GM18526 (cell line): Measurements from ENCODE around the gene DOC2B.

Experiments
- POLR2A ChIP-seq: IDR thresholded peaks from 3 replicates; pipeline ENCODE4 v1.6.1; 2011; ENCODE audit not compliant: insufficient read length; ENCODE audit errors: extremely low read depth

DOC2B gene

DNA sequence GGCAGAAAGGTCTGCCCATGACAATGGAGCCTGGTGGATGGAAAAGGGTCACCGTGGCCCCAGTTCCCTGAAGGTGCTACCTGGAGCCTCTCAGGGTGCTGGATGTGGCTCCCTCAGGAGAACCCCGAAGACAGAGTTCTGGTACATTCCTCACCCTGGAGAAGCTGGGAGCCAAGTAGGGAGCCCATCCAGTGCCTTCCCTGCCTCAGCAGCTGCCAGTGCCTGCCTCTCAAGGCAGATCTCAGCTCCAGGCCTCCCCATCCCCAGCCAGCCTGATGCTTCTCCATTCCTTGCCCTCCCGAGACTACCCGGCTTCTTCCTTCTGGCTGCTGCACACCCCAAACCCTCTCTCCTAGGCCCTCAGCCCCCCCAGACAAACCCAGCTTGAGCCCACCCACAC, 23.5 kb downstream of the DOC2B start:
- no peak for TF ChIP-seq POLR2A

DNA sequence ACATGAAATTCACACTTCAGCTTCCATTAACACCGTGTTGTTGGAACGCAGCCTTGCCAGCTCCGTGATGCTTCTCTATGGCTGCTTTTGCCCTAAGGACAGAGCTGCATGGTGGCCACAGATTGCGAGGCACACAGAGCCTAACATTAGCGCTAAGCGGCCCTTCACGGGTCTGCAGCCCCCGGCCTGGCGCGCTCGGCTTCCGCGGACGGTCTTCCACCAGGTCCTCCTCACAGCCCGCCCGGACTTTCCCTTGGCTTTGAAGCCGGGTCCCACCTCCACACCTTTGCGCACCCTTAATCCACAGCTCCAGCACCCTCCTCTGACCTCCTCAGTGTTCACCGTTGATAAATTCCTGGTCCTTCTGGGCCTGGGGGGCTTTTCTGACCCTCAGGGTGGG, 24.5 kb downstream of the DOC2B start:
- TF ChIP-seq POLR2A = no peak

DNA sequence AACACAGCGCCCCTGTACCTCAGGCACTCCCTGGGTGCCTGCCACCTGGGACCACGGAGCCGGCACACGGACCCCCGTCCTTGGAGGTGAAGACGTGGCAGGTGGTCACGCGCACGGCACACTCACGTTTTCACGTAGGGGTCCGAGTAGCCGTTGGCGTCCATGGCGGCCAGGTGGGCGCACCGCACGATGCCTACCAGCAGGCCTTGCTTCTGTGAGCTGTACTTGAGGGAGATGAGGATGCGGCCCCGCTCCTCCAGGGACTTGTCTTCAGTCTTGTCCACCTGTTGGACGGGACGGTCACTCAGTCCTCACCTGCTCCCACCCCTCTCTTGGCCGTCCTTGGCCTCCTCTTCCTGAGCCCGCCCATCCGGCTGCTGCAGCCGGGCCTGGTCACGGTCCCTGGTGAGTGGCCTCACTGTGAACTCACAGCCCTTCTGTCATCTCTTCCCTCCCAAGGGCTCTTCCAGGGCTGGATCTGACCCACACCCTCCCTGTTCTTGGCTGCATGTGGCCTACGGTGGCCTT, 25.3 kb downstream of the DOC2B start:
- no peak for TF ChIP-seq POLR2A

DNA sequence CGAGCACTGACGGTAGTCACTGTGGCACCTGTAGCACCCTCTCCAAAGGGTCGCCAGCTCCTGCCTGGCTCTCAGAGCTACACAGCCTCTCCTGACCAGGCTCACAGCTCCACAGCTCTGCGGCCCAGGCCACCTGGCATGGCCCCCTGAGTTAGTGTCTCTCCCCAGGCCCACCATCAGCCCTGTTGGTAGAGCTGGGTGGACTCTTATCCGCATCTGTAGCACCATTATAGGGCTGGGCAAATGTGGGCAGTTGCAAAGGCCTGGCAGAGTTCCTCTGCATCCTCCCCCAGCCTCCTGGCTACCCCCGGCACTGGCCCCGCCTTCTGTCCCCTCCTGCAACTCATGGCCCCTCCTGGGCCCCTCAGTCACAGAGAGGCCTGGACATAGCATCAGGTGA, 25.9 kb downstream of the DOC2B start:
- no peak for TF ChIP-seq POLR2A

DNA sequence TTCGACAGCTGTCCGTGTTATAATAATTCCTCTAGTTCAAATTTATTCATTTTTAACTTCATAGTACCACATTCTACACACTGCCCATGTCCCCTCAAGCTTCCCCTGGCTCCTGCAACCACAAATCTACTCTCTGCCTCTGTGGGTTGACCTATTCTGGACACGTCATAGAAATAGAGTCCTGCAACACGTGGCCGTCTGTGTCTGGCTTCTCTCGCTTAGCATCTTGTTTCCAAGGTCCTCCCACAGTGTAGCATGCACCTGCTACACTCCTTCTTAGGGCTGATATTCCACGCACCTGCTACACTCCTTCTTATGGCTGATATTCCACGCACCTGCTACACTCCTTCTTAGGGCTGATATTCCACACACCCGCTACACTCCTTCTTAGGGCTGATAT, 27.6 kb downstream of the DOC2B start:
- no peak for TF ChIP-seq POLR2A

DNA sequence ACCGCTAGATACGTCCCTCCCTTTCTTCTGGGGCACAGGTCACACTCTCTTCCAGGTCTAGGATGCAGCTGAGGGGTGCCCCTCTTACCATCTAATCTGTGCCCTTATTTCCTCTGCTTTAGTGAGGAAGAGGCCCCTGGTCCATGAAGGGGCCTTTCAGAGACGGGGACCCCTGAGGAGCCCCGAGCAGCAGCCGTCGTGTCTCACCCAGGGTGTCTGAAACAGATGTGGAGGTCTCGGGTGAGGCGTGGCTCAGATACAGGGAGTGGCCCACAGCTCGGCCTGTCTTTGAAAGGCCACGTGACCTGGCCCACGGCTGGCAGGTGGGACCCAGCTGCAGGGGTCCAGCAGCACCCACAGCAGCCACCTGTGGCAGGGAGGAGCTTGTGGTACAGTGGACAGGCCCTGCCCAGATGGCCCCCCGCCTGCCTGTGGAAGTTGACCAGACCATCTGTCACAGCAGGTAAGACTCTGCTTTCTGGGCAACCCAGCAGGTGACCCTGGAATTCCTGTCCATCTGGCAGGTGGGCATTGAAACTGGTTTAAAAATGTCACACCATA, 28.5 kb downstream of the DOC2B start:
- no peak for TF ChIP-seq POLR2A

DNA sequence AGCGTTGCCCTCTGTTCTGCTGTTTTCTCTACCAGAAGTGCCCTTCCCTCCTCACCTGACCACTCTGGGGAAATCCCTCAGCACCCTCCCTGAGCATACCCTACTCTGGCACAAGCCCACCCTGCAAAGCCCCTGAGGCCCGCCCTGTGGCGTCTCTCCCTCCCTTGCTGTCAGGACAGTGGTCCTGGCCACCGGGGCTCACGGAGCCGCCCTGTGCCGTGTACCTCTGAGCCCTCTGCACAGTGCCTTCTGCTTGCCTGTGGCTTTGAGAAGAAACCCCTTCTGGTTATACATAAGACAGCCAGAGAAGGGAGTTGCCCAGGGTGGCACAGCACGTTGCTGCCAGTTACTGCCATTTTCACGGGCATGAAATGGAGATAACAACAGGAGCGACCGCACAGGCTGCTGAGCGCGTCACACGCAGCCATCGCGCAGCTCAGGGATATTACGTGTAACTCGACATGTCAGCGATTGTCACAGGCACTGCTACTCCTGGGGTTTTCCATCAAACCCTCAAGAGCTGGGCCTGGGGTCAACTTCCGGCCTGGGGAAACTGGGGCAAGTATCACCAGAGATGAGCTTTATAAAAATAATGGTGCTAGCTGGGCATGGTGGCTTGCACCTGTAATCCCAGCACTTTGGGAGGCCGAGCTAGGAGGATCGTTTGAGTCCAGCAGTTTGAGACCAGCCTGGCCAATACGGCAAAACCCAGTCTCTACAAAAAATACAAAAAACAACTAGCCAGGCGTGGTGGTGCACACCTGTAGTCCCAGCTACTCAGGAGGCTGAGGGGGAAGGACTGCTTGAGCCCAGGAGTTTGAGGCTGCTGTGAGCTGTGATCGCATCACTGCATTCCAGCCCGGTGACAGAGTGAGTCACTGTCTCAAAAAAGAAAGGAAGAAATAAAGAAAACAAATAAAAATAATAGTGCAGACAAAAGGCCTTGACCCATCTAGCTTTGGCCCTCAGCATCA, 29.3 kb downstream of the DOC2B start:
- no peak for TF ChIP-seq POLR2A

DNA sequence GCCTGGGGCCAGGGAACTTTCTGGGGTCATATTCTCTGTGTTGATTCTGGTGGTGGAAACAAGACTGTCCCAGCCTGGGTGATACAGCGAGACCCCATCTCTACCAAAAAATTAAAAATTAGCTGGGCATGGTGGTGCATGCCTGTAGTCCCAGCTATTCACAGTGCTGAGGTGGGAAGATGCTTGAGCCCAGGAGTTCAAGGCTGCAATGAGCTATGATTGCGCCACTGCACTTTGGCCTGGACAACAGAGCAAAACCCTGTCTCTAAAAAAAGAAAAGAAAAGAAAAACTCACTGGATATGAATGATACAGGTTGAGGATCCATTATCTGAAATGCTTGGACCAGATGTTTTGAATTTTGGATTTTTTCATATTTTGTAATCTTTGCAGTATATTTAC, 30.4 kb downstream of the DOC2B start:
- TF ChIP-seq POLR2A = no peak

DNA sequence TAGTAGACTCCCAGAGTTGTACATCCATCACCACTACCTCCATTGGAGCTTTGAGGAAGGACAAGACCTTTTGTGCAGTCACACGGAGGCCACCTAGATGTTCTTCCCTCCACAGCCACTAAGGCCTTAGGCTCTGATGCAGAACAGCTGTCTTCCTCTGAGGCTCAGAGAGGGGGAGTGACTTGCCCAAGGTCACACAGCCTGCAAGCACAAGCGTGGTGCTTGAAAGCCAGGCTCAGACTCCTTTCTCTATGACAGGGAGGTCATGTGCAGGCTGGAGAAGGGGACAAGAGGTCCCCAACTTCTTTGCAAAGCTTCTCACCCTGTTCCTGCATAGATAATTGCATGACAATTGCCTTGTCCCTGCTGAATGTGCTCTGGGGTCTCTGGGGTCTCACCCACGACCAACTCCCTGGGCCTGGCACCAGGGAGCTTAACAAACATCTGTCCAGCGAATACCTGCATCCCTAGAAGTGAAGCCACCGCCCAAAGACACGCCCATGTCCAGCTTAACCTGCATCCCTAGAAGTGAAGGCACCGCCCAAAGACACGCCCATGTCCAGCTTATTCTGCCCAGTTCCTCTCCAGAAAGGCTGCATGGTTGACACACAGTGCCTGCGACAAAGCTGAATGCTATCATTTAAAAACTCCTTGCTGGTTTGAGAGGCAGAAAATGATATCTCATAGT, 31.4 kb downstream of the DOC2B start:
- no peak for TF ChIP-seq POLR2A

DNA sequence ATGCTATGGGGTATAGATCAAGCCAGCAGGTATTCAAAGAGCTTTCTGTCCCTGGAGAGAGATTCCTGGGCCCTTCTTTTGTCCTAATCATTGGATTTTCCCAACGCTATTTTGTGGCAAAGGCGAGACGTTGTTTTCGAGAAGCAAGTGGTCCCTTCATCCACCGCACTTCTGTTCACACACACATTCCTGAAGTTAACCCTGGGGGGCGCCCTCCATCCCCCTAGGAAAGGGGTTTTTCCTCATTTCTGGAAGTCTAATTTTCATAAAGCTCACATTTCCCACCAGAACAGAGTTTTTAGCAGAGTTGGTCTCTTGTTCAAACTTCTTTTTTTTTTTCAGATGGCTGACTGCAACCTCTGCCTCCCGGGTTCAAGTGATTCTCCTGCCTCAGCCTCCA, 32.2 kb downstream of the DOC2B start:
- no peak for TF ChIP-seq POLR2A

DNA sequence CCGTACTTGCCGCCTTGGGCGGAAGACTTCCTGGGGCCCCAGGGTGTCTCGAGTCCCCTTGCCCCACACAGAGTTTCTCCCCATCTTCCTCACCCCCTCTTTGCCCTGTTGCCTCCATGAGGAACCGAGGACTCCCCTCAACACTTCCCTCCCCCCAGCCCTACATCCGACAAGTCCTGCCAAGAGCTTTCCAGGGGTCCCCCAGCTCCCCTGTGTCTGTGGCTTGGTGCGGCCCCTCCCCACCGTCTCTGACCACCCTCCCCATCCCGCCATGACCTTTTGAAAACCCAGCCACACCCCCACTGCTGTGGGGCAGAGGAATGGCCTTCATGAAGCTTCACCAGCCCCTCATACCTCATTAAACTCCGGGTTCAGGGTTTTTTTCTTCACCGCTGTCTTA, 32.7 kb downstream of the DOC2B start:
- no peak for TF ChIP-seq POLR2A

DNA sequence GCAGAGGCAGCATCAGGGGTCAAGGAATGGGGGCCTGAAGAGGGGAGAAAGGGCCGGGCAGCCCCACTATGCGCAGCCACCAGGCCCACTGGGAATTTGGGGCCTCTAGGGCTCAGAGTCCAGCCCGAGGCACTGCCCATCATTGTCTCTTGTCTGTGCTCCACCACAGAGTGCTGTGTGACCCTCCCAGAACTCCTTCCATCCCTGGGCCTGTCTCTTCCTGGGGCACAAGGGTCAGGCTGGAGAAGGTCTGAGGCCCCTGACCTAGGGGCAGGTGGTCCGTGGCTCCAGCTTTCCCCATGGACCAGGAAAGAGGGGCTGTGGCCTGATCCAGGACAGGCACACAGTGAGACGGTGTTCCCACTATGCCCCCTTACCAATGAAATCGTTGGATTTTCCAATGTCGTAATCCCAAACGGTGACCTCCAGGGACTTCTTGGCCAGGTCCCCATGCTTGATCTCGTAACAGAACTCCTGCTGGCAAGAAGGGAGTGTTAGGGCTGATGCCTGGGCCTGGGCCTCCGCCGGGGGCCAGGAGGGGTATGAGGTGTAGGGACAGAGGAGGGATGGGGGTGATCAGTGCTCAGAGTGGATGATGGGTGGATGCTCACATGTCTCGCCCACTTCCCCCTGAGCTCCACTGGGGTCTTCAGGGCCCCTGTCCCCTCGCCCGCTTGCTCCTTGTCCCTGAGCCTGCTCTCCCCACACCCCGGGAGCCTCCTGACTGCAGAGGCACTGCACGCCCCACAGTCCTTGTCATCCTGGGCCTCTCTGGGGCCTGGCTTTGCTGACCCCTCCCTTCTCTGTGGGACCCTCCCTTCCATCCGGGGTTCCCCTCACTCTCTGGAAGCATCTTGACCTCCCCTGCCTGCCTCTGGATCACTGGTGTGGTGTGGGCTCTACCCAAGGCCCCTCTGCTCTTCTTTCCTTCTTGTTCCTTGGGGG, 33.4 kb downstream of the DOC2B start:
- no peak for TF ChIP-seq POLR2A

DNA sequence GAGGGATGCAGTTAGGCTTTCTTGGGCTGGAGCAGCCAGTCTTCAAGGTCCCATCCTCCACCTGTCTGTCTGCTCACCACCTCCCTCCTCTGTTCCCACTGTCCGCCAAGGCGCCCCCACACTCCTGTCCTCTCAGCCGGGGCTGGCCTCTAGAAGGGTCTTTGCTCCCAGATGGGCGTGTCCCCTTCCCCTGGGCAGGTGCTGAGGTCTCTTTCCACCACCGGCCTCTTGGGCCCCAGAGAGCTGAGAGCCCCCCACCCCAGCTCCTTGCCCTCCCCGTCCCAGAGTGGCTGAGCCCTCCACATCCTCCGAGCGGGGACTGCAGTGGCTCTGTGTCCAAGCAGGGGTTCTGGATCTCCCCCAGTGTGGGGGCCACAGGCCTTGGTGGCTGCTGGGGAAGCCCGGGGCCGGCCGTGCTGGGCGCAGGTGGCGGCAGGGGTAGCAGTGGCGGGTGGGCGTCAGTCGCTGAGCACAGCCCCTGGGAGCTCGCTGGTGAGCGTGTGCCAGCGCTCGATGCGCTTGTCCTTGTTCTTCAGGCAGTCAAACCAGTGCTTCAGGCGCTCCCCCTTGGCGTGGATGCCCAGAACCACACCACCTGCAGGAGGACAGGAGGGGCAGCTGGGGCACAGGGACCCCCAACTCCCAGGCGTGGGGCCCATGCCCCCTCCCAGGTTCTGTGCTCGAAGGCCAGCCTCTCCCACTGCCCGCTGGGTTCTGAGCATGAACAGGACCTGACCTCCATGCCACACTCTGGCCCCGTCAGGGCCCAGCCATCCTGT, 34.3 kb downstream of the DOC2B start:
- TF ChIP-seq POLR2A = no peak

DNA sequence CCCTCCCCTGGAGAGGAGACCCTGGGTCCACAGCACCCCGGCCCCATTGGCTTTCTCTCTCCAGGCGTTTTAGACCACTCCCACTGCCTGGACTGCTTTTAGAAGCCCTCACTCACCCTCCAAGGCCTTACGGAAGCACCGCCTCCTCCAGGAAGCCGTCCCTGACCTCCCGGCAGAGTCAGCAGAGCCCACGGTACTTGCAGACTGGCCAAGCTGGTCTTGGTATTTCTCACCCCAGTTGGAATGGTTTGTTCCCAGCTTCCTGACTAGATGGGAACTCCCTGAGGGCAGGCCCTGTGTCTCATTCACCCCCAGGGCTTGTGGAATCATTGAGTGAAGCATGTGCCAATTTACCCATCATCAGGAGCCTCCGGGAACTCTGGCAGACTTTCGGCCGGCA, 34.9 kb downstream of the DOC2B start:
- no peak for TF ChIP-seq POLR2A
